ENCODE measurements around the gene TEX261.

TEX261 gene

GRCh38 chr2:70982971-70983370 is 11.7 kb downstream of the TEX261 start:
- no peak for DNase-seq (ENCODE audit: low read depth in 2 of 2, low spot score in 1 of 2)

- no peak for DNase-seq (ENCODE audit: low read depth in 2 of 2, low spot score in 1 of 2)
These were observed 12.5 kb downstream of the TEX261 start for GRCh38 chr2:70981866-70982810.

GRCh38 chr2:70981421-70981820 is 13.3 kb downstream of the TEX261 start:
- DNase-seq (ENCODE audit: low read depth in 2 of 2, low spot score in 1 of 2) = no peak

- DNase-seq (ENCODE audit: low read depth in 2 of 2, low spot score in 1 of 2) = no peak
These were observed 15.0 kb downstream of the TEX261 start for GRCh38 chr2:70979626-70980025.

GRCh38 chr2:70979180-70979488 is 15.5 kb downstream of the TEX261 start:
- no peak for DNase-seq (ENCODE audit: low read depth in 2 of 2, low spot score in 1 of 2)

- no peak for DNase-seq (ENCODE audit: low read depth in 2 of 2, low spot score in 1 of 2)
These were observed 16.1 kb downstream of the TEX261 start, which contains the start of gene ANKRD53 for GRCh38 chr2:70978341-70979179. Gene ANKRD53, plus strand, starts transcription at chr2:70978630. Its CDS starts 16 bp downstream, at chr2:70978646.

GRCh38 chr2:70977605-70978205 is 17.0 kb downstream of the TEX261 start:
- DNase-seq (ENCODE audit: low read depth in 2 of 2, low spot score in 1 of 2) = no peak

GRCh38 chr2:70975237-70975636 is 19.4 kb downstream of the TEX261 start:
- DNase-seq (ENCODE audit: low read depth in 2 of 2, low spot score in 1 of 2) = no peak

- no peak for DNase-seq (ENCODE audit: low read depth in 2 of 2, low spot score in 1 of 2)
These were observed 20.1 kb downstream of the TEX261 start for GRCh38 chr2:70974592-70974991.

- no peak for DNase-seq (ENCODE audit: low read depth in 2 of 2, low spot score in 1 of 2)
These were observed 27.5 kb downstream of the TEX261 start for GRCh38 chr2:70967189-70967588.

- DNase-seq (ENCODE audit: low read depth in 2 of 2, low spot score in 1 of 2) = no peak
These were observed 28.0 kb downstream of the TEX261 start for GRCh38 chr2:70966681-70967080.

GRCh38 chr2:70965506-70965905 is 29.2 kb downstream of the TEX261 start:
- DNase-seq (ENCODE audit: low read depth in 2 of 2, low spot score in 1 of 2) = no peak

GRCh38 chr2:70964596-70965386 is 29.9 kb downstream of the TEX261 start:
- peak; percentile 65 to 71 for DNase-seq (ENCODE audit: low read depth in 2 of 2, low spot score in 1 of 2)

GRCh38 chr2:70964133-70964532 is 30.5 kb downstream of the TEX261 start:
- DNase-seq (ENCODE audit: low read depth in 2 of 2, low spot score in 1 of 2) = no peak

GRCh38 chr2:70962885-70963878 is 31.5 kb downstream of the TEX261 start:
- no peak for DNase-seq (ENCODE audit: low read depth in 2 of 2, low spot score in 1 of 2)

- DNase-seq (ENCODE audit: low read depth in 2 of 2, low spot score in 1 of 2) = no peak
These were observed 32.3 kb downstream of the TEX261 start for GRCh38 chr2:70962211-70962884.

GRCh38 chr2:70961648-70961994 is 33.1 kb downstream of the TEX261 start:
- DNase-seq (ENCODE audit: low read depth in 2 of 2, low spot score in 1 of 2) = no peak

- no peak for DNase-seq (ENCODE audit: low read depth in 2 of 2, low spot score in 1 of 2)
These were observed 33.6 kb downstream of the TEX261 start for GRCh38 chr2:70960833-70961647.

Data from stimulated activated CD8-positive, alpha-beta memory T cell treated with anti-CD3 and anti-CD28 coated beads, Interleukin-4, amount 100 ng/mL, for 4 hours (primary cell).